Left lung (tissue), 10 donors: ENCODE measurements around the gene CA14. TPM values are rescaled to one million over a fixed set of nuclear protein-coding genes. Genes with fewer than 3 reads are reported as not detected.

Experiments
- ATAC-seq: fragments of 200-7000 bp; cut with Tn5 transposase; one replicate; pipeline ENCODE4 v1.9.1; 2020; ENCODE audit warnings: moderate library complexity
- DNase-seq, 4 donors: peaks; one replicate each; pipeline ENCODE4 v3.0.0-alpha.2; 2013 to 2020
- H3K27ac ChIP-seq, 2 donors: fragments of 200-600 bp; sonication (generic) in 1 of 2; one replicate each; pipeline versions ENCODE4 v1.5.0 to v1.8.0; 2020 to 2021
- H3K27me3 ChIP-seq, 2 donors: fragments of 200-600 bp; sonication (generic) in 1 of 2; one replicate each; pipeline versions ENCODE4 v1.5.0 to v1.8.0; 2020 to 2021
- H3K36me3 ChIP-seq, 2 donors: fragments of 200-600 bp; sonication (generic) in 1 of 2; one replicate each; pipeline versions ENCODE4 v1.5.0 to v1.8.0; 2020 to 2021
- H3K4me1 ChIP-seq, 2 donors: fragments of 200-600 bp; one replicate each; pipeline ENCODE4 v1.8.0; 2021
- H3K4me3 ChIP-seq, 2 donors: fragments of 200-600 bp; sonication (generic) in 1 of 2; one replicate each; pipeline versions ENCODE4 v1.5.0 to v1.8.0; 2020 to 2021; ENCODE audit warnings: mild to moderate bottlenecking in 1 of 2
- H3K9me3 ChIP-seq, 2 donors: fragments of 200-600 bp; sonication (generic) in 1 of 2; one replicate each; pipeline versions ENCODE4 v1.5.0 to v1.8.0; 2020 to 2021
- CTCF ChIP-seq, 2 donors: fragments of 200-600 bp; sonication (generic) in 1 of 2; IDR thresholded peaks; one replicate each; pipeline versions ENCODE4 v1.5.0 to v1.8.0; 2021; ENCODE audit warnings: antibody characterized with exemption in 2 of 2
- intact Hi-C, 2 donors: fragments of 100-400 bp; cut with DNase I; formaldehyde crosslinking; loops; one replicate each; pipeline versions ENCODE4 v1.11.2 to v1.14.2; 2022
- polyA plus RNA-seq, 6 donors: library from polyadenylated mRNA; unstranded; fragments of 120-200 nt; gene quantifications; one replicate each; pipeline ENCODE4 v1.2.1, GENCODE V29; 2013; ENCODE audit not compliant: insufficient read length in 6 of 6
- total RNA-seq, 2 donors: library from RNA; stranded (reverse); fragmentation: NEBNext Ultra II Directional; extraction: Animal tissue kit (Norgen Biotek cat#: 25700); gene quantifications; one replicate each; pipeline ENCODE4 v1.2.1, GENCODE V29; 2021
- donor health status: DM: no; HTN: yes; CAD: no.
- donor health status: DM: no; HTN: no; CAD: no.

CA14 gene
- total and polyA plus RNA-seq, 8 donors: 0.18 to 5.7 (median 4.5) TPM

DNA sequence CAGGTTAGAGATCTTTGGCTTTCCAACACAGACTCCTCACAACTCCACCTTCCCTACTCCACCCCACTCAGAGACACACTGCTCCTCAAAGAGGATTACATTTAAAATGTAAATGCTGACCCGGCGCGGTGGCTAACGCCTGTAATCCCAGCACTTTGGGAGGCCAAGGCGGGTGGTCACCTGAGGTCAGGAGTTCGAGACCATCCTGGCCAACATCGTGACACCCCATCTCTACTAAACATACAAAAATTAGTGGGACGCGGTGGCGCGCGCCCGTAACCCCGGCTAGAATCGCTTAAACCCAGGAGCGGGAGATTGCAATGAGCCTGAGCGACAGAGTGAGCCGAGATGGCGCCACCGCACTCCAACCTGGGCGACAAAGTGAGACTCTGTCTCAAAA lies 19.8 kb upstream of the CA14 start:
- Histone ChIP-seq H3K27me3 (no peaks in the 10 kb centered on the region), H3K36me3 (no peaks in the 10 kb centered on the region), H3K9me3 (no peaks in the 10 kb centered on the region), H3K27ac (no peak overlapping the region), H3K4me3 (no peak overlapping the region), H3K4me1 (peaks cover 8 to 22% of the 10 kb centered on the region in 2 donors)
- ATAC-seq: no peak
- DNase-seq: no peak
- TF ChIP-seq CTCF (IDR thresholded peaks at IDR 0.05): no peak
- intact Hi-C loops: no loop called here

DNA sequence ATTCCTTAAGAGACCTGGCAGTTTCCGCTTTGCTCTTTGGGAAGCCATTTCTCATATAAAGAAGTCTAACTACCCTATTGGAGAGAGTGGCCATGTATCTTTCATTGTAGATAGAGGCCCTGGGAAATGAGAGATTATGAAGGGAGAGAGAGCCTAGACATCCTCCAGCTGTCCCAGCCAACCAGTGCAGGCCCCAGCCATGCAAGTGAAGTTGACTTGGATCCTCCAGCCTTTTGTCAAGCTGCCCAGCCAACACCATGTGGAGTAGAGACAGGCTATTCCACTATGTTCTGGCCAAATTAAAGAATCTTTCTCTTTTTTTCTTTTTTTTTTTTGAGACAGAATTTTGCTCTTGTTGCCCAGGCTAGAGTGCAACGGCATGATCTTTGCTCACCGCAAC lies 14.6 kb upstream of the CA14 start:
- Histone ChIP-seq H3K36me3 (no peaks in the 10 kb centered on the region), H3K27me3 (no peaks in the 10 kb centered on the region), H3K27ac (no peak overlapping the region), H3K4me3 (no peak overlapping the region), H3K9me3 (no peaks in the 10 kb centered on the region), H3K4me1 (no peaks in the 10 kb centered on the region)
- DNase-seq: no peak
- no peak for TF ChIP-seq CTCF (IDR thresholded peaks at IDR 0.05)
- no peak for ATAC-seq
- intact Hi-C loops: no loop called here

DNA sequence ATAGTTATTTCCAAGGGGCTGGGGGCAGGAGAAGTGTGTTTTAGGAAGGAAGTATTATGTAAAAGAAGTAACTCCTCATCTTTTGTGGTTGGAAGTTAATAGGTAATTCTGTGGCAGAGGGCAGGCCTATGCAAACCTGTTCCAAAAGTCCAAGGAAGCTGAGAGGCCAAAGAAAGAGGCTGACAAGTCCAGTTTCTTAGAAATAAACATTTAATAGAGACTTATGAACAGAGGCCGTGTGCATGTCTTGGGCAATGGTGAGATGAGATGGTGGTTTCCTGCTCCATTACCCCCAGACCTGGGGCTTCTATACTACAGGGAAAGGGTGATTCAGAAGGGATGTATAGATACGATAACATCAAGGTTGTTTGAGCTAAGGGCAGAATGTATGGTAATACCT lies 7.6 kb upstream of the CA14 start:
- intact Hi-C loops: no loop called here
- H3K36me3 ChIP-seq: no peaks in the 10 kb centered on the region
- DNase-seq (no peak), ATAC-seq (no peak)
- no peaks in the 10 kb centered on the region for H3K9me3 ChIP-seq
- H3K27ac ChIP-seq: no peak overlapping the region
- H3K4me1 ChIP-seq: no peaks in the 10 kb centered on the region
- no peaks in the 10 kb centered on the region for H3K27me3 ChIP-seq
- no peak for TF ChIP-seq CTCF (IDR thresholded peaks at IDR 0.05)
- H3K4me3 ChIP-seq: no peak overlapping the region

DNA sequence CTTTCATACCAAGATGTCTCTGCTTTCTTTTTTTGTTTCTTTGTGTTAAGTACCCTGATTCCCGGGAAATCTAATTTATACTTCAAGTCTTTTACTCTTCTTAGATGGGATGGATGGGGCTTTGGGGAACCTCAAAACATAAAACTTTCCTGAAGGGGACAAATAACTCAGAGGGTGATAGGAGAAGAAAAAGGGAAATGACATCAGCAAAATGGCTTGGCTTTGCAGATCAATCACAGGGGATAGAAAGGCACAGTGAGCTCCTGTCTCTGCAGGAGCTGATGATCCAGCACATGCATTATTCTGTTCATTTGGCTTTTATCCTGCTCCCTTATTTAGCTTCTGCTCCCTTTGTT lies 1.4 kb upstream of the CA14 start:
- Histone ChIP-seq H3K36me3 (no peaks in the 10 kb centered on the region), H3K27ac (peak overlapping the region; percentile 48 to 64), H3K27me3 (peaks cover 0 to 35% of the 10 kb centered on the region in 2 donors), H3K9me3 (no peaks in the 10 kb centered on the region), H3K4me3 (peak overlapping the region; percentile 14 to 26), H3K4me1 (peaks cover 0 to 24% of the 10 kb centered on the region in 2 donors)
- no peak for ATAC-seq
- no peak for DNase-seq
- TF ChIP-seq CTCF (IDR thresholded peaks at IDR 0.05): no peak
- intact Hi-C loops: no loop called here

- H3K27me3 ChIP-seq: peaks cover 0 to 35% of the 10 kb centered on the region in 2 donors
- H3K9me3 ChIP-seq: no peaks in the 10 kb centered on the region
- H3K36me3 ChIP-seq: no peaks in the 10 kb centered on the region
- no peak overlapping the region for H3K27ac ChIP-seq
- no peak for ATAC-seq
- H3K4me3 ChIP-seq: no peak overlapping the region
- TF ChIP-seq CTCF (IDR thresholded peaks at IDR 0.05): no peak
- DNase-seq: no peak
- H3K4me1 ChIP-seq: peaks cover 0 to 24% of the 10 kb centered on the region in 2 donors
- intact Hi-C loops: no loop called here
These were observed 826 bp upstream of the CA14 start for GRCh38 chr1:150256554-150257341.
